Measurements from ENCODE around the gene SKI.
A peak's percentile ranks its signal among the peaks of the same experiment; 100 is the strongest.

Gene SKI

DNA sequence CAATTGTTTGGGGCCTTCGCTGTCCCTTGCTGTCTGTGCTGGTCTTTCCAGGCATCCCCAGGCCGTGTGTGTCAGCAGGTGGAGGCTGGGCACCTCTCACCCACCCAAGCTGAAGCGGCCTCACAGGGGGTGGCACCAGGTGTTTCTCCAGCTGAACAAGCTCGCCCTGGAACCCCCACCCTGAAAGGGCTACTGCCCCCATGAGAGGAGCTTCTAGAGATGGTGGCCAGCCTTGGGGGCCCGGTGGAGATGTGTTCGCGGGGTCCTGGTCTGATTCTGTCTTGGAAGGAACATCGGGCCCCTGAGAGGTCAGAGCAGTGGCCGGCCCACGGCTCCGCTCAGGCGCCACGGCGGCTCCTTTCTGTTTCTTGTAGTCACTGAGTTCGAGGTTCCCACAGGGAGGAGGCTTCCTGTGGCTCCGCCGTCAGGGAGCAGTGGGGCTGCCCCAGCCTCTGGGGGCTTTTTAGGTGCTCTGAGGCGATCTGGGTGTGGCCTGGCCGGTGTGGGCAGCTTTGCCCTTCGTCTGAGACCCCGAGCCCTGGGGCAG, 46.9 kb downstream of the SKI start:
- no peak for DNase-seq (ENCODE audit: low read depth)

DNA sequence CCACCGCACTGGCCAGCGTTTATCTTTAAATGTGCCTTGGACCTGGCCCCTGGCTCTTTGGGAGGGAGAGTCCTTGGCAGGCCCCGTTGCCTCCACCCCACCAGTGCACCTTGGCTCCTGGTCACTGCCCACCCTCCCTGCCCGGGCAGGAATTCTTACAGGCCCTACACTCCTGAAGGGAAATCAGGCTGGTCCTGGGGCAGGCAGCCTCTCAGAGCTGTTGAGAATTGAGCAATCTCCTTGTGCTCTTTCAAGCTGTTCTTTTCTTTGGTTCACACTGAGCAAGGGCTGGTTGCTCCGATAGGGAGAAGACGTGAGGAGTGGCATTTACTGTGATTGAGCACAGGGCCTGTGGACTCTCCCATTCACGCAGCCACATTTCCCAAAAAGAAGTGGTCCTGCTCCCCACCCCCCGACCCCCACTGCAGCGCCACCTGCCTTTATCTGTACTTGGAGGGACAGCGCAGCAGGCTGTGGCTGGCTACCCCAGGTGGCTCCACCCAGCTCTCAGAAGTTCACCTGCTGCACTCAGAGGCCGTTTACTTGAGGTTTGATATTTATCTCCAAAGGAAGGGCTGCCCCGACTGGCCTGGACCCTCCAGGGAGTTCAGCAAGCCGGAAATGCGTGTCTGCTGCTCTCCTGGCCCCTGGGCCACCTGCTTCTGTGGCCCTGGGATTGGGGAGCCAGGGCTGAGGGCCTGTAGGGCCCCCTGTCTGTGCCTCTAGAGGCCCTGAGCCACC, 47.8 kb downstream of the SKI start:
- DNase-seq (ENCODE audit: low read depth) = no peak

DNA sequence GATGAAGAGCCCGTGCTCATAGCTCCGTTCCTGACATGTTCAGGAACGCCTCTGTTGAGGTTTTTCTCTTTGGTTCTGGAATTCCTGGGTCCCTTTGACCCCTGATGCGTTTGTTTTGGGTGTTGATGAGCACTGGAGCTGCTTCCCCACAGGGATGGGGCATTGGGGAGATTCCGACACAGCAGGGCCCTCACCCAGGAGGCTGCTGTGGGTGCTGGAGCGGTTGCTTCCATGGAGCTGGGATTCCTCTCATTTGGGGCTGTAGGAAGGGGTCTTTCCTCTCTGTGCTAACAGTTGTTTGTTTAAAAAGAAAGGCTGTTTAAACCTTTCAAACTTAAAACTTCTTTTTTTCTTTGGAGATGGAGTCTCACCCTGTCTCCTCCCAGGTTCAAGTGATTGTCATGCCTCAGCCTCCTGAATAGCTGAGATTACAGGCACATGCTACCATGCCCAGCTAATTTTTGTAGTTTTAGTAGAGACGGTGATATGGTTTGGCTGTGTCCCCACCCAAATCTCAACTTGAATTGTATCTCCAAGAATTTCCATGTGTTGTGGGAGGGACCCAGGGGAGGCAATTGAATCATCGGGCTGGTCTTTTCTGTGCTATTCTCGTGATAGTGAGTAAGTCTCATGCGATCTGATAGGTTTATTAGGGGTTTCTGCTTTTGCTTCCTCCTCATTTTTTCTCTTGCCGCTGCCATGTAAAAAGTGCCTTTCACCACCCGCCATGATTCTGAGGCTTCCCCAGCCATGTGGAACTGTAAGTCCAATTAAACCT, 48.9 kb downstream of the SKI start:
- DNase-seq (ENCODE audit: low read depth) = no peak

DNA sequence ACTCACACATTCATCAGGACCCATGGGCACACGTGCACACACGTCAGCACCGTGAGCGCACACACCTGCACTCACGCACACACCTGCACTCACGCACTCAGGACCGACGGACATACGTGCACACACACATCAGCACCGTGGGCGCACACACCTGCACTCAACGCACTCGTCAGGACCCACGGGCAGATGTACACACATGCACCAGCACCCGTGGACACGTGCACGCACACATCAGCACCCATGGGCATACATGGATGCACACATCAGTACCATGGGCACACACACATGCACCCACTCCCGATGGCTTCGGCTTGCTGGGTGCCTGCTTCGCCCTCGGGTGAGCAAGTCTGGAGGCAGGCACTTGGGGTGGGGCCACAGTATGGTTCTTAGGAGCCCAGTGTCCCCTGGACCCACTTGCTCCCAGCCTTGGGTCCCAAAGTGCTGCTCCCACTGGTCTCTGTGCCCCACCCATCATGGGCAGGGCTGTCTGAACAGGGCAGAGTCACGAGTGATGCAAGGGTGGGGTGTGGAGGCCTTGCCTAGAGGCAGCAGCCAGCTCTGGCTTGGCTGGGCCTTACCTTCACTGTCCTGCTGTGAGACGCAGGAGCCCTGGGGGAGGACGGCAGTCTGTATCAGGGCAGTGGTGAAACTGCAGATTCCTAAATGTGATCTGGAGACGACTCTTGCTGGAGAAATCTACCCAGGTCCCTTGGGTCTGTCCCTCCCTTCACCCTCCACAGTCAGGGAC, 49.8 kb downstream of the SKI start:
- no peak for DNase-seq (ENCODE audit: low read depth)

DNA sequence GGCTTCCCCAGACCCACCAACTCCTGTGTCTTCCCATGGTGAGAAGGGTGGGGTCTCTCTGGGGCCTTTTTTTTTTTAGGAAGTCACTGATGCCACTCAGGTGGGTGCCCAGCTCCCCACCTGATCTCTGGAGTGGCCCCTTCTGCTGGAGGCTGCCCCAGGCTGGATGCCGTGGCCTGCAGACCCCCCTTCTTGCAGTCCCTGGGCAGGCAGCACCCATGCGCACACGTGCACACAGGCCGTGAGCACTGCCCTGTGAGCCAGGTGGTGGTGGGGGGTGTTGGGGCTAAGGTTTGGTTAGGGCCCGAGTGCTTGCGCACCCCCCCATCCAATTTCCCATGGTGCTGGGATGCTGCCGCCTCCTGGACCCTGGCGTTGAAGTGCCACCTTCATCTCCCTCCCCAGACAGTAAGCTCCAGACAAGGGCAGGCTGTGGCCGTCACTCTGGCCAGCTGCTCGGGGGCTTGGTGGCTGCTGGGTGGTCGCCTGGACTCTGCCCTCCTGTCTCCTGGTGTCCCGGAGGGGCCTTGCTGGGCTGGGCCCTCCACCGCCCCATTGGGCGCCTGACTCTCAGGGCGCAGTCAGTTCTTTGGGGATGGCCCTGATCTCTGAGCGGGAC, 50.6 kb downstream of the SKI start:
- no peak for DNase-seq (ENCODE audit: low read depth)

DNA sequence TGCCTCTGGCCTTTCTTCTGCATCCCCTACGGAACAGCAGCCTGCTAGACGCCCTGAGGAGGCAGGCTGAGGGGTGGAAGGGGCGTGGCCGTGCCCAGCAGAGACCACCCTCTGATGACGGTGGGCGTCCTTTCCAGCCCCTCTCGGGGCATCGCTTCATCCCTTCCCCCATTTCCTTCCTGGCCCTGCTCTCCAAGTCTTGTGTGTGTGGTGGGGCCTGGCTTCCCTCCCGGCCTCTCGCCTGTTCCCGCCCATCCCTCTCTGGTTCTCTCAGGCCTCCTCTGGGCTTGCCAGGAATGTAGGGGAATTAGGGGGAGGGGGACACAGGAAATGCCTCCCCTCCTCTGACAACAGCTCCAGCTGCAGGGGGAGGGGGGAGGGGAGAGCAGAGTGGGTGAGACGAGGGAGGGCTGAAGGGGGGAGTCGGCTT, 51.1 kb downstream of the SKI start:
- no peak for DNase-seq (ENCODE audit: low read depth)

DNA sequence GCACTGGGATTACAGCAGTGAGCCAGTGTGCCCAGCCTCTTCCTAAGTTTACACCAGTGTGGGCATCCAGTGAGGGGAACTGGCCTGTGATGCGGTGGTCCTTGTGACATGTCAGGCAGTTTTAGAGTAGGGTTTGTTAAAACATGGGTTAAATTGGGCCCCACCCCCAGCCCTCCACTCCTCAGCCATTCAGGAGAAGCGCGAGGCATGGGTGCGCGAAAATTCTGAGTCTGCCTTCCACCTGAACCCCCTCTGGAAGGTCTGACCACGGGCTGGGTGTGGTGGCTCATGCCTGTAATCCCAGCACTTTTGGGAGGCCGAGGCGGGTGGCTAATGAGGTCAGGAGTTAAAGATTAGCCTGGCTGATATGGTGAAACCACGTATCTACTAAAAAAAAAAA, 51.7 kb downstream of the SKI start:
- no peak for DNase-seq (ENCODE audit: low read depth)

DNA sequence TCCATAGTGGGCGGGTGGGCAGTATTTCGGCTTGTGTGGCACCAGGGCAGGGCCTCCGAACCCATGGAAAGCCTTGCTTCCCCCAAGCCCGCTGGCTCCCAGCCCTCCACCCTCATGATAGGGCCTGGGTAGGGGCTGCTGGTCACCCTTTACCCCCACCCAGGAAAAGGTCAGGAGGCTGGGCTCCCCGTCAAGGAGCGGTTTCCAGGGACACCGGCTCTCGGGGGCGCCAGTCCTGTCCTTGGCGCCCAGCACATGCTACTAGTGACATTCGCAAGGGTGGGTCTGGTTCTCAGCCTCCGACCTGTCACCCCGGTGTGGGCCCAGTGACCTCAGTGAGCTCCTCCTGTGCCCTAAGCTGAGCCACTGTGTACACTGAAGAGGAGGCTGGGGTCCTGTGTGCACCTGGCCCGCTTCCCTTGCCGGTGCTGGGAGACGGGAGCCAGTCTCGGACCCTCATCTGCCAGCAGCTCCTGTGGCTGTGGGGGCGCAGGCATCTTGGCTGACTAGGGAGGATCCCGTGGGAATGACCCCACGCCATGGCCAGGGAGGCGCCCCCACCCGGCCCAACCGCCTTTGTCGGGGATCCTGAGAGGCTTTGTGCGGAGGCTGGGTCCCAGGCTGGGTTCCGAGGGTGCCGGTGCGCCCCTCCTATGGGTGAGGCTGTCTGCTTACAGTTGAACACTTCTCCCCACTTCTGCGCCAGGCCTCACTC, 54.6 kb downstream of the SKI start:
- DNase-seq (ENCODE audit: low read depth) = no peak

DNA sequence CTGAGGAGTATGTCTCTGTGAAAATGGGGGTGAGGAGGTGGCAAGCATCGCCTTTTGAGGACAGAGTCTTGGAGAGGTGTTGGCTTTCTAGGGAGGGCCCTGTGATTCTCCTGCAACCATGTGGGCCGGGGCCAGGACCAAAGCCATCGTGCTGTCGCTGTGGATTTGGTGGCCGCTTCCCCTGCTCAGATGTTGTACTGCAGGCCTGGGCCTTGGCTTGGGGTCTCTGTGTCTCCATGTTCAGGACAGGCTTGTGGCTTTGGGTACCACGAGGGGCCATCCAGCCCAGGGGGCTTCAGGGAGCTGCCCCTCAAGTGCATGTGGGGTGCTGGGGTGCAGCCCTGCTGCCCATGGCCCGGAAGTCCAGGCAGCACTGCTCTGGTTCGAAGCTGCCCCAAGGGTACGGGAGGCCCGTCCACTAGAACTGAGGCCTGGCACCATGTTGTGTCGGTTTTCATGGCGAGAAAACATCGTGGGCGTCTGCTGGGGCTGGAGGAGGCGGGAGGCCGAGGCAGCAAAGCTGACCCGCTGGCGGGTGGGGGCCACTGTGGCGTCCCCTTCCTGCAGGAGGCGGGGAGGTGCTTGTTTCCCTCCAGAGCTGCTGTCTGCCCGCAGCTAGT, 55.4 kb downstream of the SKI start:
- no peak for DNase-seq (ENCODE audit: low read depth)

DNA sequence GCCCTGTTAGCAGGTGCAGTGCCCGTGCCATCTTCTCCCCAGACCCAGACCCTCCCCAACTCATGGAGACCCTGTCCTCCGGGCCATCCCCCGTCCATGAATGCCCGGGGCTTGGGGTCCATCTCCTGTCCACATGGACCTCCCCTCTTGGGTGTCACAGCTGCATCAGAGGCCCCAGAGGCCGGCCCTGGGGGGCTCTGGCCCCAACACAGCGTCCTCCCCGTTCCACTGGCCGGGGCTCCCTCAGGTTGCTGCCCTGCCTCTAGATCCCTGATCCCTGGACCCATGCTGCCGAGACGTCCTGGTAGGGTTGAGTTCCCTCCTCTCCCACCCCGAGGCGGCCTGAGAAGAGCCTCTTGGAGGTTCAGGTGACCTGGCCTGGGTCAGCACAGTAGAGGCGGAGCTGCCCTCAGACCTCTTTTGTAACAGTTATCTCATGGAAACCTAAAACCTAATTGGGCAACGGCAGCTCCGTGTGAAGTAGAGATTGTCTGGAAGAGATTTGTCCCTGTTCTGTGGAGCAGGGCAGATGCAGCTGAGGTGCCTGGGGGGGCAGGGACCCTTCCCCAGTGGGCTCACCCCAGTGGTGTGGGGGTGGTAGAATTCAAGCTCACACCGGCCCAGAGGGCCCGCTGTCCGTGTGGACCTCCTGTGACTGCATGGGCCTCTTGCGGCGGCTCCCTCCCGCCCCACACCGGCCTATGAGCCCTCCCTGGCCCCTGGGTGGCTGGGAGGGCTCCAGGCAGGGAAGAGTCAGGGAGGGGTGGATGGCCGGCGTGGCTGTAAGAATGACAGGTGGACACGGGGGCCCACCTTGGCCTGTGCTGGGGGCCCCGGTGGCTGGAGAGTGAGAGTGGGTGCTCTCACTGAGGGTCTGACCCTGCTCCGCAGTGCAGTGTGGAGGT, 56.1 kb downstream of the SKI start:
- no peak for DNase-seq (ENCODE audit: low read depth)

DNA sequence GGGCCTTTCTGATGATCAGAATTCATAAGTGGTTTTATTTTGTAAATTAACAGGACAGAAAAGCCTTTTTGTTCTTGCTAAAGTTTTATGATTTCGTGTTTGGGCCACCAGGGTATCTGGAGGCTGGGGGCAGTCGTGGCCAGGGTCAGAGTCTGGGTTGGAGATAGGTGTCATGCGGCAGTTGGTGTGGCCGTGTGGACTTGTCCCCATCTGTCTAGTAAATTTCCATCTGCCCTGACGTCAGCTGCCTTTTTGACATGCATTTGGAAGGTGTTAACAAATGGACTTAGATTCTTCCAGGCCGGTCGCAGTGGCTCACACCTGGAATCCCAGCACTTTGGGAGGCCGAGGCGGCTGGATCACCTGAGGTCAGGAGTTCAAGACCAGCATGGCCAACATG, 56.8 kb downstream of the SKI start:
- no peak for DNase-seq (ENCODE audit: low read depth)

DNA sequence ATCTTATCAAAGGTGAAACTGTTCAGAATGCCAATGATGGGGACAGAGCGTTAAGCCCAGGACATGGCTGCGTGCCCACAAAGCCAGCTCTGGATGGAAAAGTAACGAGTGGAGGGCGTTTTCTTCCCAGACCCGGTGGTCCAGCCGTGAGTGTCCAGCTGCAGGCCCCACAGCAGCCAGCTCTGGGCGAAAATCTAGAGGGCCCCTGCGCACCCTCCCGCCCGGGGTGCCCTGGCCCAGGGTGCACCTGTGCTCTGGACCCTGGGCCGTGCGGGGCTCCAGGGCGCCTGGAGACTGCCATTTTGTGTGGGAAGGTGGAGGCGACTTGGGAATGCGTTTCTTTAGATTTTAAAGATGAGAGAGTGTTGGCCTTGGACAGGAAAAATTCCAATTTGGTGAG, 58.8 kb downstream of the SKI start:
- no peak for DNase-seq (ENCODE audit: low read depth)

DNA sequence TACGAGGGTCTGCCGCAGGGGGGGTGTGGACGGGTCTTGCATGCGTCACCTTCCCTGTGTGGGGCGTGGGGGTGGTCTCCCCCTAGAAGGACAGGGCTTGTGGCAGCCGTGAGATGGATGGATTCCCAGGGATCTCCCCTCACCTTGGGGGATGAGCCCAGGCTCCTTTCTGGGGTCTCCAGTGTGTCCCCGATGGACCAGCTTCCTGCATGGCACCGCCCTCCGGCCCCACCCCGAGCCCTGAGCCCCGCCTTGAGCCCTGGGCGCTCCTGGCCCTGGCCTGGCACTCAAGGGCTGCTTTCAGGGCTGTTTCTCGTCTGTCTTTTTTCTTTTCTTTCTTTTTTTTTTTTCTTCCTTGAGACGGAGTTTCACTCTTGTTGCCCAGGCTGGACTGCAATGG, 59.5 kb downstream of the SKI start:
- no peak for DNase-seq (ENCODE audit: low read depth)

DNA sequence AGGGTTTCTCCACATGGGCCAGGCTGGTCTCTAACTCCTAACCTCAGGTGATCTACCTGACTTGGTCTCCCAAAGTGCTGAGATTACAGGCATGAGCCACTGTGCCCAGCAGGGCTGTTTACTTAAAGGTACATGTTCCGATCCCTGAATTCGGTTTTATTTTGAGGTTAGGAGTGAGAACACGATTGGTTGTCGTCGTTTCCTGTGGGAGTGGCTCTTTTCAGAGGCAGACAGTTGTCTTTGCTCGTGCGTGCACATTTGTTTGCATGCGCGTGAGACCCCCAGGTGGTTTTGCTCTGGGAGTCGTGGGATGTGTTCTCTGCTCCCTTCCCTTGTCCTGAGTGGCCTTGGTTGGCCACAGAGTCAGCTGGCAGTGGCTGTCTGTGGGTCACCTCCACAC, 60.2 kb downstream of the SKI start:
- no peak for DNase-seq (ENCODE audit: low read depth)

DNA sequence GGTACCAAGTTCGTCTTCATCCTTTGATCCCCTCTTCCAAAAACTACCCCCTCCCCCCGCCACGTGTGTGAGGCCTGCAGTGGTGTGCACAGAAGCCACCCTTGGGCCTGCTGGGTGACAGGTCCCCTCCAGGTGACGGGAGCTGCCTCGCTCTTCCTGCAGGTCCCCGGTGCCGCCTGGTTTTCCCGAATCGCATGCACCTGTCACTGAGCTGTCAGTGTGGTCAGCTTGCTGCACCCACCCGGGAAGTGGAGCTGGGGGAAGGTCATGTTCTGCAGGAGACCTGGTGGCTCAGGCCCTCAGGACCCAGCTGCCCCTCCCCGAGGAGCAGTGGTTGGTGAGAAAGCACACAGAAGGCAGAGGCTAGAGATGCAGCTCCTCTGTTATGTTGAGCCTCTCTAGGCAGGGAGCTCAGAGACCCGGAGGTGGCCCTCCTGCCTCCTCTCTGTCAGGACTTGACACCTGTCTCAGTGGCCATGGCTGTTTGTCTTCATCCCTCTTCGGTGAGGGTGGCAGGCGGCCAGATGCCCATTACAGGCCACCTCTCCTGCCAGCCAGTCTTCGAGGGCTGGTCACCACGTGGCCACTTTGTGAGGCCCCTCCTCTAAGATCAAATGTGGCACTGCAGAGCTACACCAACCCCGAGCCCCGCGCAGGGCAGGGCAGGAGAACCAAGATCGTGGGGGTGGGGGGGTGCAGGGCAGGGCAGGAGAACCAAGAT, 60.9 kb downstream of the SKI start:
- DNase-seq (ENCODE audit: low read depth) = no peak

DNA sequence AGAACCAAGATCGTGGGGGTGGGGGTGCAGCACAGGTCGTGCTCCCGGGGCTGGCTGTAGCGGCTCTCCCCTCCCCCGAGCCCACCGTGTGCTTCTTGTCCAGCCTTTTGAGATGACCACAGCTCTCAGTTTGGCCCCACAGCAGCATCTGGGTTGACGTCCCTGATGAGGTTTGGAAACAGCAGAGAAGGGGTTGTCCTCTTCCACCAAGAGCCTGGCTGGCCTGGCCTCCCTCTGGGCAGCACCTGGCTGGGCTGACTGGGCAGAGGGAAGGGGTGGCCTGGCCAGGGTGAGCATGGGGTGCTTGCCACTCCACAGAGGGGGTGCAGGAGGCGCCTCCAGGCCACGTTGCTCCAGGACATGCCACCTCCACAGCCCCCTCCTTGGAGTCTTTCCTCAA, 61.5 kb downstream of the SKI start:
- no peak for DNase-seq (ENCODE audit: low read depth)

DNA sequence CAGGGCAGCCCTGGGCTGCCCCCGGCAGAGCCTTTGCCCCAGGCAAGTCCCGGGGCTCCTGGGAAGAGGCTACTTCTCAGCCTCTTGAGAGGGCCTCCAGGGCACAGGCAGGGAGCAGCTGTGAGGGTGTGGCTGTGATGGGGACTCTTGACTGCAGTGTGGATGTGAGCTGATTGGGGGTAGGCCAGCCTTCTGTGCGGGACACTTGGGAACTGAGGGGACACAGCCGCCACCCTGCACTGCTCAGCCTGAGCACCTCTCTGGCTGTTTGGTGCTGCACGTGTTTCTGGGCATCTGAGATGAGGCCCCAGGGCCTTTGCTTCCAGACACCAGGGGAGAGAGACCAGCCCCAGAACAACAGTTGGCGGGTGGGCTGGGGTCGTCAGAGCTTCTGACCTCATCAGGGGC, 62.1 kb downstream of the SKI start:
- DNase-seq (ENCODE audit: low read depth) = no peak

DNA sequence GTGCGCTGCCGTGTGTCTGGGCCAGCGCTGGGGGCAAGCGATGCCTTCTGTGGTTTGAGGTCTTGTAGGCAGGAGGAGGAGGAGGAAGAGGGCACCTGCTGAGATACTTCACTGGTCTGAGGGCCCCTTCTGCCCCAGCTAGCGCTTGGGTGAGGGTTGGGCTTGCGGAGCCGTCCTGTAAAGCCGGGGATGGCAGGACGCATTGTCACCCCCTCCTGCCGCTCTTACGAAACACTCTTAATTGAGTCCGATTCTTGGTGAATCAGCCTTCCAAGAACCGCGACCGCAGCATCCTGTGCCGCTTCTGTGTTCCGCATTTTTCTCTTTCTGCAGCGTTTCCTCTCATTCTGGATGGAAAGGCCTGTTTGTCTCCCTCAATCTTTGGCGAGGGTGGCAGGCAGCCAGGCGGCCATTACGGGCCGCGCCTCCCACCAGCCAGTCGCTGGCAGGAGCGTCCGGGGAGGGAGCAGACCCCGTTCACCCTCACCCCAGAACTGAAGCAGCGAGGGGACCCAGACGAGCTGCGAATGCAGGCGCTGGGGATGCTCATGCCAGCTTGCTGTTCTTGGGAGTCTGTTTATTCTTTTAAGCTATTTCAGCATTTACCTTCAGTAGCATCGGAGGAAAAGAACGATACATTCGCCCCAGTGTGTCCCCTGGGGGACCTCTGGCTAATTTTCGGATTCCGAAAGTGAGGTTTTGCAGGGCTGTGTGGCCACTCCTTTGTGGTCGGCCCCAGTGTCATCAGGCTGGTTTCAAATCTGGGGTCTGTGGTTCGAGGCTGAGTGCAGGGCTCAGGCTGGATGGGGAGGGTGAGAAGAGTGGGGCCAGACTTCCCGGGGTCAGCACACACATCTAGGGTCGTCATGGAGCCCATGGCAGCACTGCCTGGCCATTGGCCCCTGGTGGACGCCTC, 62.7 kb downstream of the SKI start:
- DNase-seq (ENCODE audit: low read depth) = peak; percentile 66
